ENCODE results near the gene JPT2.

The JPT2 gene

GRCh38 chr16:1745900-1746692 is 68.0 kb downstream of the JPT2 start:
- Histone ChIP-seq H4K20me1 (ENCODE audit: insufficient read depth) (no peaks in the 10 kb centered on the region), H3K4me3 (IDR thresholded peaks at IDR 0.05; ENCODE audit: insufficient read depth, low read depth, low read length) (no peak overlapping the region), H3K4me2 (no peak overlapping the region), H3K36me3 (ENCODE audit: insufficient read depth) (no peaks in the 10 kb centered on the region), H3K27me3 (ENCODE audit: insufficient read depth, low read depth) (no peaks in the 10 kb centered on the region), H3K79me2 (ENCODE audit: insufficient read depth, low read depth) (no peaks in the 10 kb centered on the region), H2AFZ (ENCODE audit: low read depth) (no peak overlapping the region), H3K4me1 (ENCODE audit: low read depth, poor library complexity, severe bottlenecking) (no peaks in the 10 kb centered on the region), H3K27ac (no peak overlapping the region), H3K9ac (no peak overlapping the region)
- no peak for TF ChIP-seq CTCF (conservative IDR thresholded peaks at IDR 0.05; ENCODE audit: low read depth, low read length)

- no peaks in the 10 kb centered on the region for H4K20me1 ChIP-seq (ENCODE audit: insufficient read depth)
- H3K4me3 ChIP-seq (IDR thresholded peaks at IDR 0.05; ENCODE audit: insufficient read depth, low read depth, low read length) = no peak overlapping the region
- no peak overlapping the region for H2AFZ ChIP-seq (ENCODE audit: low read depth)
- no peaks in the 10 kb centered on the region for H3K79me2 ChIP-seq (ENCODE audit: insufficient read depth, low read depth)
- H3K9ac ChIP-seq = no peak overlapping the region
- TF ChIP-seq CTCF (conservative IDR thresholded peaks at IDR 0.05; ENCODE audit: low read depth, low read length) = no peak
- H3K4me2 ChIP-seq = no peak overlapping the region
- no peaks in the 10 kb centered on the region for H3K27me3 ChIP-seq (ENCODE audit: insufficient read depth, low read depth)
- no peaks in the 10 kb centered on the region for H3K36me3 ChIP-seq (ENCODE audit: insufficient read depth)
- H3K4me1 ChIP-seq (ENCODE audit: low read depth, poor library complexity, severe bottlenecking) = no peaks in the 10 kb centered on the region
- no peak overlapping the region for H3K27ac ChIP-seq
Measured at GRCh38 chr16:1746693-1747195, 68.7 kb downstream of the JPT2 start.

GRCh38 chr16:1747934-1748333 is 69.9 kb downstream of the JPT2 start:
- Histone ChIP-seq H2AFZ (ENCODE audit: low read depth) (no peak overlapping the region), H3K4me1 (ENCODE audit: low read depth, poor library complexity, severe bottlenecking) (no peaks in the 10 kb centered on the region), H3K36me3 (ENCODE audit: insufficient read depth) (no peaks in the 10 kb centered on the region), H3K4me3 (IDR thresholded peaks at IDR 0.05; ENCODE audit: insufficient read depth, low read depth, low read length) (no peak overlapping the region), H3K27me3 (ENCODE audit: insufficient read depth, low read depth) (no peaks in the 10 kb centered on the region), H3K27ac (no peak overlapping the region), H3K79me2 (ENCODE audit: insufficient read depth, low read depth) (no peaks in the 10 kb centered on the region), H3K9ac (no peak overlapping the region), H4K20me1 (ENCODE audit: insufficient read depth) (no peaks in the 10 kb centered on the region), H3K4me2 (no peak overlapping the region)
- no peak for TF ChIP-seq CTCF (conservative IDR thresholded peaks at IDR 0.05; ENCODE audit: low read depth, low read length)

- Histone ChIP-seq H3K27ac (no peak overlapping the region), H3K36me3 (ENCODE audit: insufficient read depth) (no peaks in the 10 kb centered on the region), H4K20me1 (ENCODE audit: insufficient read depth) (no peaks in the 10 kb centered on the region), H2AFZ (ENCODE audit: low read depth) (no peak overlapping the region), H3K9ac (no peak overlapping the region), H3K27me3 (ENCODE audit: insufficient read depth, low read depth) (no peaks in the 10 kb centered on the region), H3K4me3 (IDR thresholded peaks at IDR 0.05; ENCODE audit: insufficient read depth, low read depth, low read length) (no peak overlapping the region), H3K4me1 (ENCODE audit: low read depth, poor library complexity, severe bottlenecking) (no peaks in the 10 kb centered on the region), H3K79me2 (ENCODE audit: insufficient read depth, low read depth) (no peaks in the 10 kb centered on the region), H3K4me2 (no peak overlapping the region)
- no peak for TF ChIP-seq CTCF (conservative IDR thresholded peaks at IDR 0.05; ENCODE audit: low read depth, low read length)
Measured at GRCh38 chr16:1749152-1750117, 71.4 kb downstream of the JPT2 start.
